Bronchial epithelial cell (primary cell): ENCODE results near the gene RBBP8NL. TPM values are rescaled to one million over a fixed set of nuclear protein-coding genes. Genes with fewer than 3 reads are reported as not detected.

ENCODE experiments used
- DNase-seq: peaks from one replicate; pipeline ENCODE4 v3.0.0-alpha.2; 2010; ENCODE audit warnings: low read depth
- FAIRE-seq: peaks from 2 replicates; lab custom pipeline; 2011; peaks lifted over from hg19 to GRCh38; lab: Jason Lieb, UNC
- H3K27me3 ChIP-seq: 2 replicates; pipeline ENCODE4 v1.5.1; 2011; ENCODE audit warnings: low read length; ENCODE audit not compliant: control insufficient read depth, insufficient read depth
- H3K36me3 ChIP-seq: 2 replicates; pipeline ENCODE4 v1.5.1; 2011; ENCODE audit warnings: low read length; ENCODE audit not compliant: control insufficient read depth, insufficient read depth
- H3K4me3 ChIP-seq: 2 replicates; pipeline ENCODE4 v1.5.1; 2011; ENCODE audit warnings: mild to moderate bottlenecking, low read depth, low read length, control low read depth
- total RNA-seq: library from RNA; depleted of rRNA; stranded (reverse); fragments of >200 nt; gene quantifications from 2 replicates; pipeline ENCODE4 v1.2.1, GENCODE V29; 2014
- TF ChIP-seq, protein P1 (sequence below): IDR thresholded peaks from 2 replicates; pipeline ENCODE4 v1.5.1; 2011; ENCODE audit warnings: mild to moderate bottlenecking, moderate library complexity, low read length, control low read depth, inconsistent platforms; ENCODE audit not compliant: insufficient read depth, severe bottlenecking

The RBBP8NL gene
- total RNA-seq, 1 donor from 2014 or later, result under 0.01 TPM

DNA sequence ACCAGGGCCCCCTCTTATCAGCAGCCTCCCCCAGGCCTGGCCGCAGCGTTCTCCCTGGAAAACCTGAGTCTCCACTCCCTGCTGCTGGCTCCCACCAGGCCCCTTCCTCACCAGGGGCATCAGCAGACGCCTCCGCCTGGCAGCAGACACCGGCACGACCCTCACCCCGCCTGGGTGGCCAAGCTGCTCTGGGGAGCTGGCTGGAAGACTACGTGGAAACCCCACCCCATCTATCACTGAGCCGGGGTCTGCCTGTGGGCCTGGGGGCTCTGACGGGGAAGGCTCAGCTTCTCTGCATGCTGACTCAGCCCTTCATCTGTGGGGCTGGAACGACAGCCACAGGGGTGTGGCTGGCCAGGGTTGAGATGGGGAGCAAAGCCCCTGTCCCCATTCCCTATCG is 19.1 kb upstream of the RBBP8NL start:
- Histone ChIP-seq H3K27me3 (peaks cover under 1% of the 10 kb centered on the region), H3K36me3 (no peaks in the 10 kb centered on the region), H3K4me3 (no peak overlapping the region)
- TF ChIP-seq, protein P1, sequence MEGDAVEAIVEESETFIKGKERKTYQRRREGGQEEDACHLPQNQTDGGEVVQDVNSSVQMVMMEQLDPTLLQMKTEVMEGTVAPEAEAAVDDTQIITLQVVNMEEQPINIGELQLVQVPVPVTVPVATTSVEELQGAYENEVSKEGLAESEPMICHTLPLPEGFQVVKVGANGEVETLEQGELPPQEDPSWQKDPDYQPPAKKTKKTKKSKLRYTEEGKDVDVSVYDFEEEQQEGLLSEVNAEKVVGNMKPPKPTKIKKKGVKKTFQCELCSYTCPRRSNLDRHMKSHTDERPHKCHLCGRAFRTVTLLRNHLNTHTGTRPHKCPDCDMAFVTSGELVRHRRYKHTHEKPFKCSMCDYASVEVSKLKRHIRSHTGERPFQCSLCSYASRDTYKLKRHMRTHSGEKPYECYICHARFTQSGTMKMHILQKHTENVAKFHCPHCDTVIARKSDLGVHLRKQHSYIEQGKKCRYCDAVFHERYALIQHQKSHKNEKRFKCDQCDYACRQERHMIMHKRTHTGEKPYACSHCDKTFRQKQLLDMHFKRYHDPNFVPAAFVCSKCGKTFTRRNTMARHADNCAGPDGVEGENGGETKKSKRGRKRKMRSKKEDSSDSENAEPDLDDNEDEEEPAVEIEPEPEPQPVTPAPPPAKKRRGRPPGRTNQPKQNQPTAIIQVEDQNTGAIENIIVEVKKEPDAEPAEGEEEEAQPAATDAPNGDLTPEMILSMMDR, result no peak
- DNase-seq (no peak), FAIRE-seq (no peak)

DNA sequence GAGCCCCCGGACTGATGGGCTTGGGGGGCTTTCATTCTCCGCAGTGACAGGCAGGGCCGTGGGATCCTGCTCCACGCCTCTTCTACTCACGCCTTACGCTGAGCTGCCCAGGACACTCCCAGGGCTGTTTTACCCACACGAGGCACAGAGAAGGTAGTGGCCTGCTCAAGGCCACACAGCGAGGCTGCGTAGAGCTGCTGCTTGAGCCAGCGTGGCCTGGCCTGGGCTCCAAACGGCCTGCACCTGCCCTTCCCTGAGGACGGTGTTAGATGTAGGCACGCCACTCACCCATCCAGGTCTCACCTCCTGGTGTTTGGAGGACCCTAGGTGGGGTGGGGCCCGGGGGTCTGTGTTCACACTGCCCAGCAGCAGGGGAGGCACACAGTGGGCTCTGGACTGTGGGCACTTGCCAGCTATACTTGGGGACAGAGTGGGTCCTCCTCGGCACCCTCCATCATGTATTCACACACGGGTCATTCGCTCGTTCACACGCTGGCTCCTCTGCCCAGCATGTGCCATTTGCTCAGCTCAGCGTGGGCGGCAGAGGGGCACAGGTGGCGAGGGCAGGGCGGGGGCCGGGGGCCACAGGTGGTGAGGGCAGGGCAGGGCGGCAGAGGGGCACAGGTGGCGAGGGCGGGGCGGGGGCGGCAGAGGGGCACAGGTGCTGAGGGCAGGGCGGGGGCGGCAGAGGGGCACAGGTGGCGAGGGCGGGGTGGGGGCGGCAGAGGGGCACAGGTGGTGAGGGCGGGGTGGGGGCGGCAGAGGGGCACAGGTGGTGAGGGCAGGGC is 18.4 kb upstream of the RBBP8NL start:
- DNase-seq (no peak), FAIRE-seq (no peak)
- TF ChIP-seq, protein P1, result no peak
- H3K36me3 ChIP-seq, result no peaks in the 10 kb centered on the region
- H3K4me3 ChIP-seq, result no peak overlapping the region
- peaks cover 1% of the 10 kb centered on the region for H3K27me3 ChIP-seq

DNA sequence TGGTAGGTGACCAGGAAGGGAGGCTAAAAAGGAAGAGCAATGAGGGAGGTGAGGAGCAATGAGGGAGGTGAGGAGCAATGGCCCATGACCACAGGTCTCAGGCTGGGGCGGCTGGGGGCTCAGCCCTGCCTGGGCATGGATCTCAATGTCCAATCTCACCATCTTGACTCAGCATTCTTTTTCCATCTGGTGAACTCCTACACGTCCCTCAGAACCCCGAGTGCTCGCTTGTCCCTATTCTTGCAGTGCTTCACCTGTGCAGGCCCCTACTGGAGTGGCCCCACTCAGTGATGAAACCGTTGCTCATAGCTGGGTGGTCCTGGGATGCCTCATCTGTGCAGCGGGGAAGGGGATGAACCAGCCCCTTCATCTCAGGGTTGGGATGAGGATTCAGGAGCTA is 16.9 kb upstream of the RBBP8NL start:
- H3K4me3 ChIP-seq, result no peak overlapping the region
- TF ChIP-seq, protein P1, result no peak
- peaks cover 1% of the 10 kb centered on the region for H3K27me3 ChIP-seq
- DNase-seq (no peak), FAIRE-seq (no peak)
- no peaks in the 10 kb centered on the region for H3K36me3 ChIP-seq

DNA sequence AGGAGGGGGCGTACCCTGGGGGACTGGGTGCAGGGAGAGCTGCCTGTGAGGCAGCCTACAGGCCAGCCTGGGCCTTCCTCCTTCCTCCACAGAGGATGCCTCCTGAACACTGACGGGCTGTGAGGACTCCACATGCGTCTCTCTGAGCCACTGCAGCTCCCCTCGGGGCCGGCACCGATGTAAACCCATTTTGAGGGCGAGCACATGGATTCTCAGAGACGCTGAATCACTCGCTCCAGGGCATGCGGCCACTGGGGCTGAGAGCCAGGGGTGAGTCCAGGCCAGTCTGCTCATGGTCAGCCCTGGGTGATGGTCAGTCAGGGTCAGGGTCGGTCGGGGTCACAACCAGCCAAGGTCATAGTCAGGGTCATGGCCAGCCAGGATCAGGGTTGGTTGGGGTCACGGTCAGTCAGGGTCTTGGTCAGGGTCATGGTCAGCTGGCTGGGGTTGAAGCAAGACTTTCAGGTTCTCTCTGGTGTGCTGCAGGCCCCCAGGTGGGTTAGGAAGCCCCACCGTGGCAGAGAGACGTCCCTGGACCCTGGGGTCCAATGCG is 14.7 kb upstream of the RBBP8NL start:
- TF ChIP-seq, protein P1, result no peak
- no peak for DNase-seq
- FAIRE-seq, result no peak
- Histone ChIP-seq H3K36me3 (no peaks in the 10 kb centered on the region), H3K4me3 (no peak overlapping the region), H3K27me3 (peaks cover 1% of the 10 kb centered on the region)

DNA sequence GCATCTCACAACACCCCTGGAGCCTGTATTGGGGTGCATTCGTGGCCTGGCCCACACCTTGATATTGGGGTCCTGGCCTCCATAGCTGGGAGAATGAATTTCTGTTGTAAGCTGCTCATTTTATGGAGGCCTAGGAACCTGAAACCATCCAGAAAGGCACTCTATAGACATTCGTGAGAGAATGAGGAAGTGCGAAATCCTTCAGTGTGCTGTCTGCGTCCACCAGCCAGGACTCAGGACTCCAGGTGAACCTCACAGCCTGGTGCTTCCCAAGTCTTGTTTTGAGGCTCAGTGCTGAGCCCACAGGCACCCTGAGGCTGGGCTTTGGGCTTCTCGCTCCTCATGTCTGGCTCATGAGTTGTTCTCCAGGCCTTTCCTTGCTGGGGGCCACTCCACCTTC is 11.9 kb upstream of the RBBP8NL start:
- H3K36me3 ChIP-seq, result no peaks in the 10 kb centered on the region
- no peak for DNase-seq
- TF ChIP-seq, protein P1, result no peak
- FAIRE-seq, result no peak
- peaks cover 1% of the 10 kb centered on the region for H3K27me3 ChIP-seq
- no peak overlapping the region for H3K4me3 ChIP-seq
